Mesothelial cell of epicardium (in vitro differentiated cells): ENCODE data around the gene KCNQ1OT1. TPM values are rescaled to one million over a fixed set of nuclear protein-coding genes. Genes with fewer than 3 reads are reported as not detected.

ENCODE experiments used
- DNase-seq, 2 experiments: peaks; one replicate each; pipeline ENCODE4 v3.0.0; 2021; ENCODE audit warnings: low spot score in 2 of 2; ENCODE audit not compliant: unreplicated experiment in 2 of 2
- H3K27ac Mint-ChIP-seq: 2 replicates; pipeline ENCODE4 v1.8.0; 2021; ENCODE audit warnings: mixed read lengths
- H3K27me3 Mint-ChIP-seq: 2 replicates; pipeline ENCODE4 v1.8.0; 2021; ENCODE audit warnings: low read depth, mixed read lengths
- H3K36me3 Mint-ChIP-seq: 2 replicates; pipeline ENCODE4 v1.8.0; 2021; ENCODE audit warnings: mixed read lengths
- H3K4me1 Mint-ChIP-seq: 2 replicates; pipeline ENCODE4 v1.8.0; 2021; ENCODE audit warnings: mixed read lengths
- H3K4me3 Mint-ChIP-seq: 2 replicates; pipeline ENCODE4 v1.8.0; 2021; ENCODE audit warnings: mild to moderate bottlenecking, moderate library complexity, mixed read lengths
- H3K9me3 Mint-ChIP-seq: 2 replicates; pipeline ENCODE4 v1.8.0; 2021; ENCODE audit warnings: mixed read lengths
- CTCF ChIP-seq: fragments of 200-600 bp; sonication (generic); IDR thresholded peaks from one replicate; pipeline ENCODE4 v1.5.0; 2021; ENCODE audit warnings: antibody characterized with exemption; ENCODE audit not compliant: unreplicated experiment
- total RNA-seq: library from RNA; stranded (reverse); gene quantifications from 3 replicates; pipeline ENCODE4 v1.2.1, GENCODE V29; 2021

The KCNQ1OT1 gene
- total RNA-seq, 1 donor from 2014 or later: 35.1 TPM

DNA sequence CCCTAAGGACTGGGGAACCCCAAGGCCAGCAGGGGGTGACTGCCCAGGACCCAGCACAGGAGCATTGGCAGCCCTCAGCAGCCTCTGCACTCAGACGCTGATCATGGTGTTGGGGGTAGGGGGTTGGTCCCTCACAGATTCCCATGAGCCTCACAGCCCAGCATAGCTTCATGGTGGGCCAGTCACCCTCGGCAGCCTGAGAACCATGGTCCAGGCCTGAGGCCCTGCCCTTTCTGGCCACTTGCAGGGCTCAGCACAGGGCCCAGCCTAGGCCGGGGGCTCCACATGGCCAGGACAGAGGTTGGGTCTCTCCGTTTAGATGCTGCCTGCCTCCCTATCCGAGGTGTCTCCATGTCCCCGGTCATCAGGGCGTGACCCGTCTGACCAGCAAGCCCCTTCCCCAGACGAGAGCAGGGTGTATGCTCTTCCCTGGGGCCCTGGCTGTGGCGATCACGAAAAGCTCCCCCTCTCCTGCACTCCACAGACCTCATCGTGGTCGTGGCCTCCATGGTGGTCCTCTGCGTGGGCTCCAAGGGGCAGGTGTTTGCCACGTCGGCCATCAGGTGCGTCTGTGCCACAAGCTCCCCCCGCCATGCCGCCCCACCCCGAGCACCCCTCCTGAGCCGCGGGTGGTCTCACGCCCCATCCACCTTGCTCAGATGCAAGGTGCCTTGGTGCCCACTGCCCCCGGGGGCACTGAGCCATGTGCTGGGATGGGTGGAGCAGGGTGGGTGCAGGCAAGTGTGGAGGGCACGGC lies 128.8 kb downstream of the KCNQ1OT1 start:
- H3K27me3 Mint-ChIP-seq: no peaks in the 10 kb centered on the region

GRCh38 chr11:2570211-2570811 lies 129.5 kb downstream of the KCNQ1OT1 start:
- Mint-ChIP-seq H3K27ac (no peak overlapping the region), H3K4me3 (no peak overlapping the region), H3K27me3 (no peaks in the 10 kb centered on the region), H3K36me3 (no peaks in the 10 kb centered on the region), H3K4me1 (peaks cover 6% of the 10 kb centered on the region), H3K9me3 (no peaks in the 10 kb centered on the region)
- no peak for TF ChIP-seq CTCF
- DNase-seq: no peak

More for the DNA sequence above, 128.8 kb downstream of the KCNQ1OT1 start:
- no peak for TF ChIP-seq CTCF
- Mint-ChIP-seq H3K27ac (no peak overlapping the region), H3K9me3 (no peaks in the 10 kb centered on the region), H3K4me1 (peaks cover 6% of the 10 kb centered on the region), H3K36me3 (no peaks in the 10 kb centered on the region), H3K4me3 (no peak overlapping the region)
- no peak for DNase-seq

- no peak for DNase-seq
- TF ChIP-seq CTCF: no peak
- no peaks in the 10 kb centered on the region for H3K27me3 Mint-ChIP-seq
- no peak overlapping the region for H3K27ac Mint-ChIP-seq
- no peak overlapping the region for H3K4me3 Mint-ChIP-seq
- H3K36me3 Mint-ChIP-seq: no peaks in the 10 kb centered on the region
- H3K4me1 Mint-ChIP-seq: peaks cover 7% of the 10 kb centered on the region
- H3K9me3 Mint-ChIP-seq: no peaks in the 10 kb centered on the region
Measured at GRCh38 chr11:2569731-2570210, 130.0 kb downstream of the KCNQ1OT1 start.

DNA sequence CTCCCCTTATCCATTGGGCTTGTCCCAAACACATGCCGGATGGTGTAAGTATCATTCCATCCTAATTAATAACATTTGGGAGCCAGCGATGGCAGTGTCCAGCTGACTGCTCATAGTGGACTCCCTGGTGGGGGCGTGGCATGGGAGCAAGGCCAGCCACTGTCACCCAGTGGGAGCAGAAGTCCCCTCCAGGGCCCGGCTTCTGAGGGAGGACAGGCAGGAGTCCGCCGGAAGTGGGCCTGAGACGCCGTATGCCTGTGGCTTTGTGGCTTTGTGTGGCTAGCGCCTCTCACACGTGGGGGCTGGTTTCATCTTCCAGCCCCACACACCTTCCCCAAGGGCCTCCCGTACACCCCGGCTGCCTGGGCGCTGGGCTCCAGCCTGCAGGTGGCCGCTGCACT lies 130.5 kb downstream of the KCNQ1OT1 start:
- Mint-ChIP-seq H3K9me3 (no peaks in the 10 kb centered on the region), H3K27me3 (no peaks in the 10 kb centered on the region), H3K36me3 (no peaks in the 10 kb centered on the region), H3K27ac (no peak overlapping the region), H3K4me3 (no peak overlapping the region), H3K4me1 (peaks cover 10% of the 10 kb centered on the region)
- no peak for TF ChIP-seq CTCF
- DNase-seq: no peak

DNA sequence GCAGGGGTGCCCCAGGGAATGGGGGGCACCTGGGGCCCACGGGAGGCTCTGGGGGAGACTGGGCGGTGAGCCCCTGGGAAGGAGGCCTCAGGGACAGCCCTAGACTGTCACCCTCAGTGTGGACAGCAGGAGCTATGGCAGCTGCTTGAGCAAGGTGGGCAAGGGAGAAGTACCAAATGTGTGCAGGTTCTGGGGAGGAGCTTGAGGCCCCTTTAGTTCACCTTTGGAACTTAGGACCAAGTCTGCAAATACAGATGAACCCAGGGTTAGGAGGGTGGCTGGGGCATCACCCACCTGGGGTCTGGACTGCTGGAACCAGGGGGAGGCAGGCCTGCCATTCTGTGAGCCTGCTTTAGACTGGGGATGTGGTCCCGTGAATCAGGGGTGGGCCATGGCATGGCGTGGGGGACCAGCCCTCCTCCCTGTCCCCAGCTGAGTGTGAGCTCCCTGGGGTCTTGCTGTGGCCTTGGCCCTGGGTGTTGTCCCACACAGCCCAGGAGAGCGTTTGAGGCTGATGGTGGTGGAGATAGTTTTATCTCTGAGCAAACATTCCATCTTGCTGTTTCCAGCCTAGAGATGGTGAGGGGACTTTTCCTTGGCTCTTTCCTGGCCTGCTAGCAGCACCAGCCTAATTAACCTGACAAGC lies 132.6 kb downstream of the KCNQ1OT1 start:
- TF ChIP-seq CTCF: no peak
- peak in 1 of 2 experiments; percentile 11 for DNase-seq
- Mint-ChIP-seq H3K4me3 (no peak overlapping the region), H3K27me3 (no peaks in the 10 kb centered on the region), H3K27ac (peak overlapping the region; percentile 66), H3K4me1 (peaks cover 23% of the 10 kb centered on the region), H3K9me3 (no peaks in the 10 kb centered on the region), H3K36me3 (no peaks in the 10 kb centered on the region)
